PC-3 (cell line): ENCODE measurements around the gene SFXN2. TPM values are rescaled to one million over a fixed set of nuclear protein-coding genes. Genes with fewer than 3 reads are reported as not detected.
A peak's percentile ranks its signal among the peaks of the same experiment; 100 is the strongest.

Source experiments
- ATAC-seq: fragments of 200-7000 bp; cut with Tn5 transposase; 2 replicates; pipeline ENCODE4 v1.9.1; 2020; ENCODE audit warnings: mild to moderate bottlenecking, moderate library complexity
- BruUV-seq: library from RNA; stranded (reverse); fragments of 400-500 nt; replicated peaks from 2 replicates; lab custom pipeline; 2021; lab: Mats Ljungman, UMichigan
- CTCF ChIA-PET: fragments of 300-600 bp; sonication (Branson Sonifier 250); formaldehyde crosslinking; loops from one replicate; lab custom pipeline; 2022; ENCODE audit warnings: antibody characterized with exemption; lab: Charles Lee
- POLR2A ChIA-PET: fragments of 300-600 bp; sonication (Branson Sonifier 250); formaldehyde crosslinking; loops from one replicate; lab custom pipeline; 2022; ENCODE audit warnings: antibody characterized with exemption; ENCODE audit not compliant: unreplicated experiment; lab: Charles Lee
- DNase-seq: peaks from one replicate; pipeline ENCODE4 v3.0.0-alpha.2; 2015
- H2AFZ ChIP-seq: fragments of 300-600 bp; sonication (generic); 2 replicates; pipeline ENCODE4 v1.6.0; 2016; ENCODE audit warnings: antibody characterized with exemption, low read length
- H3F3A ChIP-seq: fragments of 300-600 bp; sonication (generic); one replicate; pipeline ENCODE4 v1.6.0; 2017; ENCODE audit warnings: antibody characterized with exemption, low read length, control low read depth, mild to moderate bottlenecking; ENCODE audit not compliant: unreplicated experiment
- H3K27ac ChIP-seq: fragments of 300-600 bp; sonication (generic); 2 replicates; pipeline ENCODE4 v1.5.1; 2016; ENCODE audit warnings: mild to moderate bottlenecking, low read length
- H3K27me3 ChIP-seq: fragments of 300-600 bp; sonication (generic); 2 replicates; pipeline ENCODE4 v1.6.1; 2016; ENCODE audit warnings: low read length, mixed read lengths
- H3K36me3 ChIP-seq: fragments of 300-600 bp; sonication (generic); 2 replicates; pipeline ENCODE4 v1.6.1; 2016; ENCODE audit warnings: low read depth, mixed run types, low read length, mixed read lengths
- H3K4me1 ChIP-seq: fragments of 300-600 bp; sonication (generic); 2 replicates; pipeline ENCODE4 v1.5.1; 2016; ENCODE audit warnings: low read length; ENCODE audit not compliant: insufficient read depth
- H3K4me2 ChIP-seq: fragments of 300-600 bp; sonication (generic); 2 replicates; pipeline ENCODE4 v1.6.0; 2016; ENCODE audit warnings: low read length
- H3K4me3 ChIP-seq: fragments of 300-600 bp; sonication (generic); 2 replicates; pipeline ENCODE4 v1.5.1; 2016; ENCODE audit warnings: mild to moderate bottlenecking, low read length, mixed read lengths
- H3K79me2 ChIP-seq: fragments of 300-600 bp; sonication (generic); 2 replicates; pipeline ENCODE4 v1.6.1; 2017; ENCODE audit warnings: low read length, mixed read lengths
- H3K9ac ChIP-seq: fragments of 300-600 bp; sonication (generic); 2 replicates; pipeline ENCODE4 v1.6.0; 2016; ENCODE audit warnings: mild to moderate bottlenecking, low read length
- H3K9me2 ChIP-seq: fragments of 300-600 bp; sonication (generic); replicated peaks from 2 replicates; pipeline ENCODE4 v1.6.1; 2016; ENCODE audit warnings: mixed run types, low read length, mixed read lengths
- H3K9me3 ChIP-seq: fragments of 300-600 bp; sonication (generic); 2 replicates; pipeline ENCODE4 v1.6.1; 2016; ENCODE audit warnings: low read length, mixed read lengths
- H4K20me1 ChIP-seq: fragments of 300-600 bp; sonication (generic); 2 replicates; pipeline ENCODE4 v1.6.1; 2016; ENCODE audit warnings: low read length, mixed read lengths
- CTCF ChIP-seq: fragments of 300-600 bp; sonication (generic); conservative IDR thresholded peaks from 2 replicates; pipeline ENCODE4 v1.5.1; 2017; ENCODE audit warnings: antibody characterized with exemption, low read depth, mild to moderate bottlenecking, low read length
- EZH2 ChIP-seq: fragments of 300-600 bp; sonication (generic); IDR thresholded peaks from one replicate; pipeline ENCODE4 v1.6.1; 2017; ENCODE audit warnings: antibody characterized with exemption, mild to moderate bottlenecking, low read length; ENCODE audit not compliant: unreplicated experiment
- EZH2phosphoT487 ChIP-seq: fragments of 300-600 bp; sonication (generic); IDR thresholded peaks from 2 replicates; pipeline ENCODE4 v1.6.1; 2018; ENCODE audit warnings: mild to moderate bottlenecking, antibody characterized with exemption, low read length, borderline replicate concordance
- intact Hi-C: fragments of 100-400 bp; cut with micrococcal nuclease; formaldehyde crosslinking; loops from 2 replicates; pipeline ENCODE4 v1.9.0; 2023
- total RNA-seq: library from RNA; depleted of rRNA; stranded (reverse); fragments of >200 nt; gene quantifications from 2 replicates; pipeline ENCODE4 v1.2.3, GENCODE V29; 2014

SFXN2 gene
- total RNA-seq, 1 experiment from 2014 or later: 10.3 TPM

GRCh38 chr10:102727037-102727818 is 12.8 kb downstream of the SFXN2 start:
- ChIA-PET POLR2A (no interaction called here), CTCF (no interaction called here)
- Histone ChIP-seq H3K79me2 (no peaks in the 10 kb centered on the region), H4K20me1 (no peaks in the 10 kb centered on the region), H3K4me2 (no peak overlapping the region), H3K4me3 (no peak overlapping the region), H3K9me3 (no peaks in the 10 kb centered on the region), H3K36me3 (no peaks in the 10 kb centered on the region), H3K9me2 (no peaks in the 10 kb centered on the region), H3K9ac (no peak overlapping the region), H3K27me3 (no peaks in the 10 kb centered on the region), H3F3A (no peaks in the 10 kb centered on the region), H3K4me1 (no peaks in the 10 kb centered on the region), H3K27ac (no peak overlapping the region), H2AFZ (no peak overlapping the region)
- BruUV-seq: no TSS peak
- ATAC-seq (no peak), DNase-seq (no peak)
- intact Hi-C loops: no loop called here
- TF ChIP-seq EZH2 (no peak), EZH2phosphoT487 (no peak), CTCF (no peak)

GRCh38 chr10:102729029-102730026 is 14.9 kb downstream of the SFXN2 start:
- ChIA-PET POLR2A (no interaction called here), CTCF (no interaction called here)
- Histone ChIP-seq H3K27me3 (no peaks in the 10 kb centered on the region), H3K4me1 (no peaks in the 10 kb centered on the region), H2AFZ (no peak overlapping the region), H3K9me2 (no peaks in the 10 kb centered on the region), H3K9me3 (no peaks in the 10 kb centered on the region), H3F3A (no peaks in the 10 kb centered on the region), H3K9ac (no peak overlapping the region), H3K4me2 (no peak overlapping the region), H4K20me1 (no peaks in the 10 kb centered on the region), H3K4me3 (no peak overlapping the region), H3K79me2 (no peaks in the 10 kb centered on the region), H3K36me3 (no peaks in the 10 kb centered on the region), H3K27ac (no peak overlapping the region)
- no TSS peak for BruUV-seq
- peak; percentile 70 for DNase-seq
- no peak for TF ChIP-seq EZH2
- peak; percentile 85 for TF ChIP-seq CTCF
- peak; percentile 100 for ATAC-seq
- intact Hi-C loops: loop anchor here (2.0 kb wide), 1 partner anchor 105 kb away; no protein-coding TSS in a partner anchor
